ENCODE data around the gene AQP4.

DNA sequence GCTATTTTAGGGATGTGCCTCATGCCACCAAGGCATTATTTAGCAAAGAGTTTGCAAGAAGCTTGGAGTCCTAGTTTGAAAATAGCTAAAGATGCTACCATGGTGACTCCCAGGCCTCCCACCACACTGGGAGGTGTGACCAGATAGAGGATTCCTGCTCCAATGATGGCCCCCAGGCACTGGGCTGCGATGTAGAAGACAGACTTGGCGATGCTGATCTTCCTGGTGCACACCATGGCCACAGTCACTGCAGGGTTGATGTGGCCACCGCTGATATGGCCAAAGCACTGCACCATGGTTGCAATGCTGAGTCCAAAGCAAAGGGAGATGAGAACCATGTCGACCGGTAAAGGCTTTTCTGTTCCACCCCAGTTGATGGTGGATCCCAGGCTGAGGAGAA is 3.4 kb downstream of the AQP4 start:
- no peak for TF ChIP-seq POLR2A (IDR thresholded peaks at IDR 0.05; ENCODE audit: low read length)
- no peak for TF ChIP-seq GATA1 (IDR thresholded peaks at IDR 0.05; ENCODE audit: low read depth, low read length)

Data from erythroblast (primary cell).